GM12892 (cell line): ENCODE data around the gene CD84.
"Not testable (repeated sequence)": the region's sequence is repeated elsewhere in the genome, so short reads cannot be mapped to it uniquely, and the experiment has no call there.

Experiments used
- DNase-seq: peaks from one replicate; pipeline ENCODE4 v3.0.0; 2011; ENCODE audit not compliant: insufficient read length
- FAIRE-seq: peaks from 2 replicates; lab custom pipeline; 2011; peaks lifted over from hg19 to GRCh38; lab: Jason Lieb, UNC
- POLR2A ChIP-seq: IDR thresholded peaks from 2 replicates; pipeline ENCODE4 v1.6.1; 2011; ENCODE audit warnings: low read depth, low read length, control low read depth
- POLR2AphosphoS5 ChIP-seq: IDR thresholded peaks from 2 replicates; pipeline ENCODE4 v1.6.1; 2011; ENCODE audit warnings: low read depth, low read length, control low read depth
- TAF1 ChIP-seq: IDR thresholded peaks from 2 replicates; pipeline ENCODE4 v1.6.1; 2011; ENCODE audit warnings: low read depth, mild to moderate bottlenecking, control low read depth, low read length, borderline replicate concordance

Gene CD84

DNA sequence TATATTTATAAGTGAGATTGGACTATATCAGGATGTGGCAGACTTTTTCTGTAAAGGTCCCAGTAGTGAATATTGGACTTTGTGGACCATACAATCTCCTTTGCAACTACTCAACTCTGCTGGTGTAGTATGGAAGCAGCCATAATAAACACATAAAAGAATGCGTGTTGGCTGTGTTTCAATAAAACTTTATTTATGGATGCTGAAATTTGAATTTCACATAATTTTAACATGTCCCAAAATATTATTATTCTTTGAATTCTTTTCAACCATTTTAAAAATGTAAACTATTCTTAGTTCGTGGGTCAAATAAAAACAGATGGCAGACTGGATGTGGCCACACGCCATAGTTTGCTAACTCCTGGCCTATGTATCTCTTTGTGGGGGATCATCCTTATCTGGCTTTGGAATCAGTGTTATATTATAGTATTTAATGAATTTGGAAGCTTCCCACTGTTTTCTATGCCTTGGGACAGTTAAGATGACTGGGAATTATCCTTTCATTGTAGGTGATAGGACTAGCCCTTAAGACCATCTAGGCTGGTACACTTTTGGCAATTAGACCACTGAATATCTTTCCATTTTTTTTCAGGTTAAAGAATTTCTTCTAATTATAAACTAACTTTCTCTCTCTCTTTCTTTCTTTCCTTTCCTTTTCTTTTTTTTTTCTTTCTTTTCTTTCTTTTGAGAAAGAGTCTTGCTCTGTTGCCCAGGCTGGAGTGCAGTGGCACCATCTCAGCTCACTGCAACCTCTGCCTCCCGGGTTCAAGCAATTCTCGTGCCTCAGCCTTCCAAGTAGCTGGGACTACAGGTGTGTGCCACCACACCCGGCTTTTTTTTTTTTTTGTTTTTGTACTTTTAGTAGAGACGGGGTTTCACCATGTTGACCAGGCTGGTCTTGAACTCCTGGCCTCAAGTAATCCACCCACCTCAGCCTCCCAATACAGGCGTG is 41.3 kb downstream of the CD84 start:
- no peak for TF ChIP-seq POLR2A
- TF ChIP-seq TAF1 = no peak
- TF ChIP-seq POLR2AphosphoS5 = no peak
- FAIRE-seq (no peak), DNase-seq (no peak)

DNA sequence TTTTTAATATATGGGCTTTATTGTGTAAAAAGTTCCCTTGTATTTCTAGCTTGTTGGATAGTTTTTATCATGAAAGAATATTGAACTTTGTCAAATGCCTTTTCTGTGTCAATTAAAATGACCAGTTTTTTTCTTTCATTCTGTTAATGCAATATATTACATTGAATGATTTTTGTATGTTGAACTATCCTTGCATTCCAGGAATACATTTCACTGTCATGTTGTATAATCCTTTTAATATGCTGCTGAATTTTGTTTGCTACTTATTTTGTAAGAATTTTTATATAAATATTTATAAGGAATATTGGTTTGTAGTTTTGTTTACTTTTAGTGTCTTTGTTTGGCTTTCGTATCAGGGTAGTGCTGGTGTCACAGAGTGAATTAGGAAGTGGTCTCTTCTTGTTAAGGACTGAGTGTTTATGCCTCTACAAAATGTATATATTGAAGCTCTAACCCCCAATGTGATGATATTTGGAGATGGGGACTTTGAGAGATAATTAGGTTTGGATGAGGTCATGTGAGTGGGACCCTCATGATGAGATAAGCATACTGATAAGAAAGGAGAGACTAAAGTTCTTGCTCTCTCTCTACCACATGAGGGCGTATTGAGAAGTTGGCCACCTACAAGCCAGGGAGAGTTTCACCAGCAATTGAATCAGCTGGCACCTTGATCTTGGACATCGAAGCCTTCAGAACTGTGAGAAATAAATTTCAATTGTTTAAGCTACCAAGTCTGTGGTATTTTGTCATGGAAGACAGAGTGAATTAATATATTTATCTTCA is 44.3 kb downstream of the CD84 start:
- no peak for DNase-seq
- TF ChIP-seq TAF1 (no peak), POLR2A (no peak), POLR2AphosphoS5 (no peak)
- peak; percentile 5 for FAIRE-seq

DNA sequence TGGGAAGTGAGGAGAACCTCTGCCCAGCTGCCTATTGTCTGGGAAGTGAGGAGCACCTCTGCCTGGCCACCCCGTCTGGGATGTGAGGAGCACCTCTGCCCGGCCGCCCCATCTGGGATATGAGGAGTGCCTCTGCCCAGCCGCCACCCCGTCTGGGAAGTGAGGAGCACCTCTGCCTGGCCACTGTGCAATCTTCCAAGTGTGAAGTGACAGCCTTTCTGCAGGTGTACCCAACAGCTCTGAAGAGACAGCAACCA is 46.8 kb downstream of the CD84 start:
- not testable (repeated sequence) for DNase-seq, FAIRE-seq

DNA sequence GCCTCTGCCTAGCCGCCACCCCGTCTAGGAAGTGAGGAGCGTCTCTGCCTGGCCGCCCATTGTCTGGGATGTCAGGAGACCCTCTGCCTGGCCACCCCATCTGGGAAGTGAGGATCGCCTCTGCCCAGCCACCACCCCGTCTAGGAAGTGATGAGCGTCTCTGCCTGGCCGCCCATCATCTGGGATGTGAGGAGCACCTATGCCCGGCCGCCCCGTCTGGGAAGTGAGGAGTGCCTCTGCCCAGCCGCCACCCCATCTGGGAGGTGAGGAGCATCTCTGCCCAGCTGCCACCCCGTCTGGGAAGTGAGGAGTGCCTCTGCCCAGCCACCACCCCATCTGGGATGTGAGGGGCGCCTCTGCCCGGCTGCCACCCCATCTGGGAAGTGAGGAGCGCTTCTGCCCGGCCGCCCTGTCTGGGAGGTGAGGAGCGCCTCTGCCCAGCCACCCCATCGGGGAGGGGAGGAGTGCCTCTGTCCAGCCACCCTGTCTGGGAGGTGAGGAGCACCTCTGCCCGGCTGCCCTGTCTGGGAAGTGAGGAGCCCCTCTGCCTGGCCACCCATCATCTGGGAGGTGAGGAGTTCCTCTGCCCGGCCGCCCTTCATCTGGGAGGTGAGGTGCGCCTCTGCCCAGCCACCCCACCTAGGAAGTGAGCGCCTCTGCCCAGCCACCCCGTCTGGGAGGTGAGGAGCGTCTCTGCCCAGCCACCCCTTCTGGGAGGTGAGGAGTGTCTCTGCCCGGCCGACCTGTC is 47.3 kb downstream of the CD84 start:
- not testable (repeated sequence) for DNase-seq, FAIRE-seq

DNA sequence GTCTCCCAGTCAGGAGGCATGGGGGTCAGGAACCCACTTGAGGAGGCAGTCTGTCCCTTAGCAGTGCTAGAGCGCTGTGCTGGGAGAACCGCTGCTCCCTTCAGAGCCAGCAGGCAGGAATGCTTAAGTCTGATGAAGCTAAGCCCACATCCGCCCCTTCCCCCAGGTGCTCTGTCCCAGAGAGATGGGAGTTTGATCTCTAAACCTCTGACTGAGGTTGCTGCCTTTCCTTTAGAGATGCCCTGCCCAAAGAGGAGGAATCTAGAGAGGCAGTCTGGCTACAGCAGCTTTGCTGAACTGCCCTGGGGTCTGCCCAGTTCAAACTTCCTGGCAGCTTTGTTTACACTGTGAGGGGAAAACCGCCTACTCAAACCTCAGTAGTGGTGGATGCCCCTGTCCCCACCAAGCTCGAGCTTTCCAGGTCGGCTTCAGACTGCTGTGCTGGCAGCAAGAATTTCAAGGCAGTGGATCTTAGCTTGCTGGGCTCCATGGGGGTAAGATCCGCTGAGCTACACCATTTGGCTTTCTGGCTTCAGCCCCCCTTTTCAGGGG is 49.8 kb downstream of the CD84 start:
- not testable (repeated sequence) for DNase-seq
- peak; percentile 24 for FAIRE-seq

DNA sequence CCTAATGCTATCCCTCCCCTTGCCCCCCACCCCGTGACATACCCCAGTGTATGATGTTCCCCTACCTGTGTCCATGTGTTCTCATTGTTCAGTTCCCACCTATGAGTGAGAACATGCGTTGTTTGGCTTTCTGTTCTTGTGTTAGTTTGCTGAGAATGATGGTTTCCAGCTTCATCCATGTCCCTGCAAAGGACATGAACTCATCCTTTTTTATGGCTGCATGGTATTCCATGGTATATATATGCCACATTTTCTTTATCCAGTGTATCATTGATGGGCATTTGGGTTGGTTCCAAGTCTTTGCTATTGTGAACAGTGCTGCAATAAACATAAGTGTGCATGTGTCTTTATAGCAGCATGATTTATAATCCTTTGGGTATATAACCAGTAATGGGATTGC is 55.5 kb downstream of the CD84 start:
- FAIRE-seq, DNase-seq: not testable (repeated sequence)

DNA sequence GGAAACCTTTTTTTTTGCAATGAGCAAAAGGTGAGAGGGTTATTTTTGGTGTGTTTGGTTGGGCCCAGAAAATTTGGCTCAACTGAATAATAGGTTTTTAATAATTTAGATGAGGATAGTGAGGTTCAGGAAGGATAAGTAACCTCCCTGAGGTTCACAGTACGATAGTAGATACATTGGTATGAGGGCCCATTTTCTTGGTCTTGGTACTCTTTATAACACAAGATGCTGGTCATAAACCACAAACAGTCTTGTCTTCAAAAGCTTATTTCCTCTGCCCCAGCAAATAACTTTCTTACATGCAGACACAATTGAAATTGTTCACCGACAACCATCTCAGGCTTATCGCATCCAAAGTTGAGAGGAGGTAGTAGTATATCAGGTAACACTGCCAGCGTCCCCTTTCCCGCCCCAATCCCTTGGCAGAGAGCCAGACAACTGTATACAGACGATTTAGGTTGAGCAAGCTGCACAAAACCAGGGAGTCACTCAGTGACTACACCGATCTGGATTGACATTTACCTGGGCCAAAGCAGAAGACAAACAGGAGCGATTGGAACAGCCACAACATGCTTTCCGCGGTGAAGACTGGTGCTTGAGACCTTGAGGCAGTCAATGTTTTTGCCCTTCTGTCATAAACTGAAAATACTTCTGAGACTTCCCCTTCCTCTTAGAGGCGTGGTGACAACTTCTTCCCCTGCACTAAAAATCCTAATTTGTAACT is 56.5 kb downstream of the CD84 start, which contains the start of gene SLAMF6:
Gene SLAMF6 (minus strand): TSS at position 634 of the 724 bp plus-strand sequence. CDS start 63 bp downstream, at position 571.
- TF ChIP-seq TAF1 (0 out of 2 replicates have a peak, but pooled peaks have one; percentile 25), POLR2A (peak; percentile 87), POLR2AphosphoS5 (peak; percentile 94)
- DNase-seq (no peak), FAIRE-seq (peak; percentile 97)

DNA sequence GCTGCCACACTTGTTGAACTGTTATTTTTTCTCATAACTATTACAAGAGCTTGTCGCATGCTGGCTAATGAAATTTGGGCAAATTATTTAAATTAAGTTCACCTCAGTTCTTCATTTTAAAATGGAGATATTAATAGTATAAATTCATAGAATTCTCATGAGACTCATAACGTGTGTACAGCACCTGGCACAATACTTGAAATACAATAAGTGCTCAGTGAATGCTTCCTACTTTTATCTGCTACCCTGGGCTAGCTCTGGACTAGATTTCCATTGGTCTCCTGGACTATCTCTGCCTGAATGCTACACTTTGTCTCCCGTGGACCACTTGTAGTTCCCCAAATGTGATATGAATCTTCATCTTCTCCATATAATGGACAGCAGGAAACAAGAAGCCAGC is 57.2 kb downstream of the CD84 start:
- no peak for TF ChIP-seq TAF1
- TF ChIP-seq POLR2A = no peak
- TF ChIP-seq POLR2AphosphoS5 = no peak
- no peak for DNase-seq
- no peak for FAIRE-seq

DNA sequence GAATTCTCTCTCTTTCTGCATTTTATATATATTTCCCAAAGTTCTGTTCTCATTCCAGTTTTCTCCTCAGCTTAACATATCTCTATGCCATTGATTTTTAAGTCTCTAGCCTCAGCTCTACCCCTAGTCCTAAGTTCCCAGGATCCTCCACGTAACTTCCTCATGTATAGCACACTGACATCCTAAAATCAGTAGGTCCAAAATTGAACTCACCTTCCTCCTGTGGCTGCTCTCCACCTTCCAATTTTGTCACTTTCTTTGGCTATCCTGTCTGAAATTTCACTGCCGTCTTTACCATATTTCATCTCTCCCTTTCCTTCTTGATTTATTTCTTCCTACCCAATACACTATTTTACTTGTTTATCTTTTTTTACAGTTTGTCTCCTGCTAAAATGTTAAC is 57.7 kb downstream of the CD84 start:
- DNase-seq = no peak
- no peak for TF ChIP-seq POLR2AphosphoS5
- no peak for TF ChIP-seq TAF1
- TF ChIP-seq POLR2A = no peak
- no peak for FAIRE-seq

DNA sequence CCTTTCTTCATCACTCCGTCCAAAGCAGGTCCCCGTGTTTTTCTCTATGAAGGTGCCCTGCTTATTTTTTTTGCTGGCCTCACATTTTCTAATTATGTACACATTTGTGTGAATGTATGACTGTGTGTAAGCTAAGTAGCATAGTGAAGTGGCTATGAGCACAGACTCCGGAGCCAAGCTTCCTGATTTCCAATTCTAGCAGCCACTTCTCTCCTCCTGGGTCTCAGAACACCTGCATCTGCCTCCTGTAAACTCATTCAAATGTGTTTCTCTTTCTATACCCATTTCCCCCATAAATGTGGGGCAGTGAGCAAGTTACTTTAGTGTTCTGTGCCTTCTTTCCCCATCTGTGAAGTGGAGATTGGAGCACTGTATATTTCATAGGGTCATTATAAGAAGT is 58.3 kb downstream of the CD84 start:
- DNase-seq (no peak), FAIRE-seq (peak; percentile 94)
- TF ChIP-seq POLR2A (peak; percentile 27; the same call in 1 of the 2 replicates), POLR2AphosphoS5 (no peak)

DNA sequence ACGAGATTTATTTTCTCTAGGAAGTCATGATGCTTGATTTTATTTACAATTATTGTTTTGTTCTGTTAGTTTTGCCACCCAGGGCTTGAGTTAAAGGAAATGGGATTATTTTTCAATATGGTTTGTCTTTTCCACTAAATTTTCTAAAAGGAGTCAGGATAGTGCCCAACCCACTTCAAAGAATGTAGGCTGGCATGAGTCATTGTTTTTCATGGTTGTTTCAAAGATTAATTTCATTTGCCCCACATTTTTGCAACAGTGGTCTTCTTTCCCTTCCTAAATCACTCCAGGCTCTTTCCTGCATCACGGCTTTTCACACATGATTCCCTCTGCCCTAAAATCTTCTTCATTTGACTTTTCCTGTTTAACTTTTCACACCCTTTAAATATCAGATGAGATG is 58.7 kb downstream of the CD84 start:
- FAIRE-seq = no peak
- TF ChIP-seq POLR2AphosphoS5 = no peak
- TF ChIP-seq POLR2A = no peak
- TF ChIP-seq TAF1 = no peak

More for the DNA sequence above, 58.7 kb downstream of the CD84 start:
- no peak for DNase-seq
